NOMO-1 treated with DMSO at 0.1 percent for 48 hours (cell line): ENCODE data around the gene ABHD5.
"Not testable (repeated sequence)": the region's sequence is repeated elsewhere in the genome, so short reads cannot be mapped to it uniquely, and the experiment has no call there.

Experiments
- DNase-seq: peaks from one replicate; lab custom pipeline; 2025; ENCODE audit not compliant: unreplicated experiment; lab: John Stamatoyannopoulos, UW

Gene ABHD5

GRCh38 chr3:43690400-43691119 lies at the start of gene ABHD5:
TSS of gene ABHD5 (plus strand) at chr3:43690938. CDS start at chr3:43690993, 55 bp downstream.
- DNase-seq, result peak; percentile 79

GRCh38 chr3:43641306-43642114 lies 49.2 kb upstream of the ABHD5 start:
- DNase-seq, result peak; percentile 81

GRCh38 chr3:43644443-43644842 lies 46.3 kb upstream of the ABHD5 start:
- no peak for DNase-seq

- DNase-seq, result no peak
These were observed 43.2 kb upstream of the ABHD5 start for GRCh38 chr3:43647331-43648166.

- DNase-seq, result no peak
These were observed 41.8 kb upstream of the ABHD5 start for GRCh38 chr3:43648957-43649356.

GRCh38 chr3:43649365-43649968 lies 41.3 kb upstream of the ABHD5 start:
- no peak for DNase-seq

- no peak for DNase-seq
These were observed 40.4 kb upstream of the ABHD5 start for GRCh38 chr3:43650345-43650744.

GRCh38 chr3:43656390-43656789 lies 34.3 kb upstream of the ABHD5 start:
- not testable (repeated sequence) for DNase-seq

GRCh38 chr3:43659250-43659880 lies 31.4 kb upstream of the ABHD5 start:
- no peak for DNase-seq

- DNase-seq, result not testable (repeated sequence)
These were observed 29.4 kb upstream of the ABHD5 start for GRCh38 chr3:43661376-43661775.

GRCh38 chr3:43665011-43665410 lies 25.7 kb upstream of the ABHD5 start:
- DNase-seq, result not testable (repeated sequence)

GRCh38 chr3:43670635-43671522 lies 19.9 kb upstream of the ABHD5 start:
- no peak for DNase-seq

- no peak for DNase-seq
These were observed 16.2 kb upstream of the ABHD5 start for GRCh38 chr3:43674345-43675085.

GRCh38 chr3:43675593-43675992 lies 15.1 kb upstream of the ABHD5 start:
- DNase-seq, result no peak

GRCh38 chr3:43676441-43676840 lies 14.3 kb upstream of the ABHD5 start:
- DNase-seq, result peak; percentile 34

GRCh38 chr3:43678375-43678774 lies 12.4 kb upstream of the ABHD5 start:
- DNase-seq, result not testable (repeated sequence)

- DNase-seq, result not testable (repeated sequence)
These were observed 11.8 kb upstream of the ABHD5 start for GRCh38 chr3:43678887-43679449.

- DNase-seq, result not testable (repeated sequence)
These were observed 9.9 kb upstream of the ABHD5 start for GRCh38 chr3:43680857-43681256.
